ENCODE data around the gene VSTM2L.
A peak's percentile ranks its signal among the peaks of the same experiment; 100 is the strongest.

VSTM2L gene, protein sequence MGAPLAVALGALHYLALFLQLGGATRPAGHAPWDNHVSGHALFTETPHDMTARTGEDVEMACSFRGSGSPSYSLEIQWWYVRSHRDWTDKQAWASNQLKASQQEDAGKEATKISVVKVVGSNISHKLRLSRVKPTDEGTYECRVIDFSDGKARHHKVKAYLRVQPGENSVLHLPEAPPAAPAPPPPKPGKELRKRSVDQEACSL

GRCh38 chr20:37902504-37903313 lies at the start of gene VSTM2L:
VSTM2L (plus strand) TSS chr20:37903127; CDS start chr20:37903351, 224 bp downstream.
- no peak for DNase-seq (ENCODE audit: extremely low read depth in 1 of 2, low read depth in 1 of 2)

- DNase-seq (ENCODE audit: extremely low read depth in 1 of 2, low read depth in 1 of 2): no peak
These were observed 49.0 kb upstream of the VSTM2L start for GRCh38 chr20:37853823-37854375.

DNA sequence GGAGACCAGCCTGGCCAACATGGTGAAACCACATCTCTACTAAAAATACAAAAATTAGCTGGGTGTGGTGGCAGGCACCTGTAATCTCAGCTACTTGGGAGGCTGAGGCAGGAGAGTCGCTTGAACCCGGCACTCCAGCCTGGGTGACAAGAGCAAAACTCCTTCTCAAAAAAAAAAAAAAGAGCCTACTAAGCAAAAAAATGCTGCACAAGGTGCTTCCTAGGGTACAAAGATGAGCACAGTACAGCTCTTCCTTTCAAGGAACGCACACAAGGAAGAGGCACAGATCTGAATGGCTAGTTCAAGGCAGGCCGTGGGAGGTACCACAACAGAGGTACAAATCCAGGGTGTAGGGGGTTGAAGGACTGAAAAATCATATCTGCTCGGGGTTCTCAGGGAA lies 46.9 kb upstream of the VSTM2L start:
- DNase-seq (ENCODE audit: extremely low read depth in 1 of 2, low read depth in 1 of 2): peak in 1 of 2 donors; percentile 1

DNA sequence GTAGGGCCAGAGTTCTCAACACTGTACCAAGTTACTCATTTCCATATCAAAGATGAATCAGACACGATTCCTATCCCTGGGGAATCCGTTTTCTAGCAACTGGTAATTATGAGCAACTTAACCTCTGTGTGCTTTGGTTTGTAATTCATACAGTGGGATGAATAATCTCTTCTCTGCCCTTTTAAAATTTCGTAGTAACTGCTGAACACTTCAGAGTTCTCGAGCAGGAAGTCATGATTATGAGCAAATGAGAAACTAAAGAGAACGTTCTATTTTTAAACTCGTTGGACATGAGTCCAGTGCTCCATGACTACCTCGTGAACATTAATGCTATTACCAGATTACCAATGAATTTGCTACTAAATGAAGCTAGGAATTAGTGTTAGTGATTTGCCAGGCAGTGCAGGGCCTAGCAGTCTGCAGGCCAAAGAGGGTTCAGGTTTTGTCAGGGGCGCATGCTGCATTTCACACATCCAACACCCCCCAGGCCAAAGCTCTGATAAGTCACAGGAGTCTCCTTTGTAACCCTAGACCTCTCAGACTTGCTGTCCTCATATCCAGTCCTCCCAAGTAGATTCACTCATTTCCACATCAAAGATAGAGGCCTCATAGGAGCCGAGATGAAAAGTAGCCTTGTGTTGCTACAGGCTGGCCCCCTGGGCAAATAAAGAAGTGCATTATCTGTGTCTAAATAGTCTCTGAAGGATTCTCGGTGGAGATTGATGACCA lies 45.8 kb upstream of the VSTM2L start:
- no peak for DNase-seq (ENCODE audit: extremely low read depth in 1 of 2, low read depth in 1 of 2)

DNA sequence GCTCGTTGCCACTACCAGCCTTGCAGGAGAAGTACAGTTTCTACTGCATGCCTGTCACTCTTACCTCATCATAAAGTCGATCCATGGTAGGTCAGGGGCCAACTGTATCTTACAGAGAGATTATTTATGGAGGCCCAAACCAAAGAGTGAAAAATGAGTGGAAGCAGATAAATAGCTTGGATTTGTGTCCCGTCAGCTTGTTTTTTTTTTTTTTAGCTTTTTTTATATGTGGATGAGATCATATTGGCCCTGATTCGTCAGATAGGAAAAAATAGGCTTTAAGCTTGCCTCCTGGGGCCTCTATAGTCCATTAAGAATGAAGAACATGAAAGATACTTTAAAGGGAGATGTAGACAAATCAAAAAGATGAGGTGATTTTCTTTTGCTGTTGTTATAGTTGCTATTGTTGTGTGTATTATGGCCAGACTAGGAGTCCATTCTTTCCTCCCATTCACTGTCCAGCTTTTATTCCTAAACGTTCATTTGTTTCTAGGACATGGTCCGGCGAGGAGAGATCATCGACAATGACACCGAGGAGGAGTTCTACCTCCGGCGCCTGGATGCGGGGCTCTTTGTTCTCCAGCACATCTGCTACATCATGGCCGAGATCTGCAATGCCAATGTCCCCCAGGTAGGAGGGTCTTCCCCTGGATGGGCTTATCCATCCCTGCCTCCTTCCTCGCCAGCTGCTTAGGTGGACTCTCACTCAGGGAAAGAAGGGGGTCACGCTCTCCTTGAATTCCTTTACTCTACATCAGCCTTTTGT lies 43.3 kb upstream of the VSTM2L start:
- DNase-seq (ENCODE audit: extremely low read depth in 1 of 2, low read depth in 1 of 2): no peak

DNA sequence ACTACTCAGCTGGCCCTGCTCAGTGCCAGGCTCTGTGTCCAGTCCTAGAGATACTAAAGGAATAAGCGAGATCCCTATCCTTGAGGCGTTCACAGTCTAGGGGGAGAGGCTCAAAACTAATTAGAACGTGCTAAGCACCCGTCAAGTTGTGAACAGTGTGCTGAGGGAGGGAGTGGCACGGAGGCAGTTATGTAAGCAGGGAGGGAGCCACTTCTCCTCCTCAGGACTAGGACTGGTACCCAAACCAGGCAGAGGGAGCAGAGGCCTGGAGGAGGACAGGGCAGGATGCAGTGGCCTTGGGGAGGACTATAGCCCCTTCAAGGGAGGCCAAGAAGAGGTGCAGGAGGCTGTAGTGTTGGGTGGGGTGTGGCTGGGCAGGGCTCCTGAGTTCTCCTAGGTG lies 39.6 kb upstream of the VSTM2L start:
- no peak for DNase-seq (ENCODE audit: extremely low read depth in 1 of 2, low read depth in 1 of 2)

DNA sequence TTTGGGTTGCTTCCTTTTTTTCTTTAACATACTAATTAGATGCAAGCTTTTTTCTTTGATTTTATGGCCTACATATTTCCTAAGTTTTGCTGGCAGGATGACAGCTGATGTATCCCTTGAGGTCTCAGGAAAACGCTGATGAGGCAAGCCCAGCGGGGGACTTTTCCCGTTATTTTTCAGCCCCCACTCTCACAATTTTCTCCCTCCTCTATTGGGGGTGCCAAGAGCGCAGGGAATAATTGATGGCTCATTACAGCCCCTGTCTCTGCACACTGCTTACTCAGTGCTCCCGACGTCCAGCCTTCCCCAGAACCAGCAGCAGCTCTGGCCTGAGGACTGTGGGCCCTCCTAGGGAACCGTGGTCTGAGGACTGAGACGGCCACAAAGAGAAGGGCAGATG lies 38.6 kb upstream of the VSTM2L start:
- no peak for DNase-seq (ENCODE audit: extremely low read depth in 1 of 2, low read depth in 1 of 2)

DNA sequence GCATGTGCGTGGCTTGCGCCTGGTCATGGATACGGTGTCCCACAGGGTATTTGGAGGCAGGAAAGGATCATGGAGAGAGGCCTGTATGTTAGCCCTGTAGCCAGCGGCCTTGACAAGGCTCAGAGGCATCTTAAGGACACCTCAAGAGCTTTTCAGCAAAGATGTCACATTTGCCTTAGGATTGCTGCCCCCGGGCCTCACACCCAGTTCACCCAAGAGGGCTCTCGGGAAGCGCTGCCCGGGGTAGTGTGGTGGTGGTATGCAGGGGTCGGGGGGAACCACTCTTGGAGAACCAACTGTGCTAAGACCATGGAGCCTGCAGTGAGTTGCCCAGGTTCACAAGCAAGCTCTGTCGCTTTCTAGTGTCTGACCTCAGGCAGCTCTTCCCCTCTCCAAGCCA lies 36.9 kb upstream of the VSTM2L start:
- no peak for DNase-seq (ENCODE audit: extremely low read depth in 1 of 2, low read depth in 1 of 2)

- no peak for DNase-seq (ENCODE audit: extremely low read depth in 1 of 2, low read depth in 1 of 2)
These were observed 35.4 kb upstream of the VSTM2L start for GRCh38 chr20:37867289-37868195.

DNA sequence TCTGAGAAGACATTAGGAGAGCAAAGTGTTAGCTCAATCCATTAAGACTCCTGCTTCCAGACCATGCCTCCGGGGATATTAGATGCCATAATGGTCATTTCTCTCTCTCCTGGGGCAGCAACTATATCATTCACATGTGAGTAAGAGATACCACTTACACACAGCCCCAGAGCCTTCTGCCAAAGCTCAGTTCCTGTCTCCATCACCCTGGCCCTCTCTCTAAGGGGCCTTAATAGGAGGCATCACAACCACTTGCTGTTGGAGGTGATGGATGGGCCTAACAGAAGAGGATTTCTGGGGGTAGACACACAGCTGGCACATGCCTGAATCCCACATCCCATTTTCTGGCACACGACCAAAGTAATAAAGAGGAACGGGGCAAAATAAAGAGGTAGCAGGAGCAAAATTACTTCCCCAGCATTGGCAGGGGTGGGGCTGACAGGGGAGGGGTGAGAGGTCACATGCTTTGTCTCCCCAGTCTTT lies 34.0 kb upstream of the VSTM2L start:
- DNase-seq (ENCODE audit: extremely low read depth in 1 of 2, low read depth in 1 of 2): no peak

DNA sequence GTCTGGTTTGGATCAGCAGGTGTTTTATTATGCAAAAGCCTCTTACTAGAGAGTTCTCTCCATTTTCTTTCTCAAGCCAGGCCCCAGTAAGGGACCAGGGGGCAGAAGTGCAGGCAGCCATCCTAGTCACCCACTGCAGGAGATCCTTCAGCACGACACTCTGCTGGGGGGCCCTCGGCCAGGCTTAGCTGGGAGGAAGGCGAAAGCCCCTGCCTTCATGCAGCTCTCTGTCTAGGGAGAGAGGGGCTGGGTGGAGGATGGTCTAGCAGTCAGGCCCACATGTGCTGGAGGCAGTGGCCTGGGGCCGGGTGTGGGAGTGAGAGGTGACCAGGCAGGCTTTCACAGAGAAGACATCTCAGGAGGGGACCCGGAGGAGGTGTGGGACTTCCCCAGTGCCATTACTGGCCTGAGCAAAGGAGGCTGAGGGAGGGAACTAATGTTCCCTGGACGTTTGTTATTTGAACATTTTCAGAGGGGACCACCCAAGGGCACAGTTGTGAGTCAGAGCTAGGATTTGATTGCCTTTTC lies 33.5 kb upstream of the VSTM2L start:
- no peak for DNase-seq (ENCODE audit: extremely low read depth in 1 of 2, low read depth in 1 of 2)

GRCh38 chr20:37870294-37870693 lies 32.6 kb upstream of the VSTM2L start:
- no peak for DNase-seq (ENCODE audit: extremely low read depth in 1 of 2, low read depth in 1 of 2)

DNA sequence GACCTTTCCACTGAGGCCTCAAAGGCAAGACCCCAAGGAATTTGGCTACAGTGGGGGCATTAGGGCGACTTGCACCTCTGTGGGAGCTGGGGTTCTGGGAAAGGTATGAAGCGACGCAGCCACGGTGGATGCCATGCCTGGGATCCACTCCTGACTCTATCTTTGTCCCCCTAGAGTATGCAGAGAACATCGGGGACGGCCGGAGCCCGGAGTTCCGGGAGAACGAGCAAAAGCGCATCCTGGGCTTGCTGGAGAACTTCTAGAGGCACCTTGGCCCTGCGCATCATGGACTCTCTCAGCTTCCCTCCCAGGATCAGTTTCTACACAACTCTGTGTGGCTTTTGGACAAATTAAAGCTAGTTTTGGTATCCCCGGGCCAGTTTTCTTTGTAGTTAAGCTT lies 31.2 kb upstream of the VSTM2L start:
- DNase-seq (ENCODE audit: extremely low read depth in 1 of 2, low read depth in 1 of 2): no peak

DNA sequence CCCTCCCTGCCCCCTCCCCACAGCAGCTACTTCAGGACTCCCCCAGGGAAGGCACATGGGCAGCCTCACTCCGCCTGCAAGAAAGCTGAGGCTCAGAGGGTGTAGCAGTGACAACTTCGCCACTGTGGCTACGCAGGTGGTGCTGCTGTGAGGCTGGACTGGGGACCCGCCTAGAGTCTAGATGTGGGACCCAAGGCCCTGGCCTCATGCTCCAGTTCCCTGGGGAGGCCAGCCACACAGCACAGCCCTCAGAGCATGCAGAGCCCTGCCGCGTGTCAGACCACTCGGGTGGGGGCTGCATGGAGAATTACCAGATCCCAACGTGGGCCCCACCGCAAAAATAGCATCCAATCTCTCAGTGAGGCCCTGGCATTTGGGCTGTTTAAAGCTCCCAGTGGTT lies 30.8 kb upstream of the VSTM2L start:
- DNase-seq (ENCODE audit: extremely low read depth in 1 of 2, low read depth in 1 of 2): no peak

DNA sequence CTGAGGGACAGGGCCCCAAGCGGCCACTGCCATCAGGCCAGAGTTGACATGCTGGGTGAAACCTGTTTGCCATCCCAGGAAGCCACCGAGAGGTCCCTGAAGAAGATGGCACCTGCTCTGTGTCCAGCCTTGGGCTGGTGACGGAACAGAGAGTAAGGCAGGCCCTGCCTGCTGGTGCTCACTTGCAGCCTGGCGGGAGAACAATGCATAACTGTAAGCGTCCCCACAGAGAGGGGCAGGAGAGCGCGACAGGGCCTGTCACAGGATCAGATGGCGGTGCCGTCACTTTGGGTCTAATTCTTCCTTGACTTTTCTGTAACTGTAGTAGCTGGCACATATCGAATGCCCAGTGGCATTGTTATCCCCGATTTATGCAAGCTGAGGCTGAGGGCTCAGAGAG lies 29.0 kb upstream of the VSTM2L start:
- no peak for DNase-seq (ENCODE audit: extremely low read depth in 1 of 2, low read depth in 1 of 2)

- no peak for DNase-seq (ENCODE audit: extremely low read depth in 1 of 2, low read depth in 1 of 2)
These were observed 27.3 kb upstream of the VSTM2L start for GRCh38 chr20:37875460-37876175.

DNA sequence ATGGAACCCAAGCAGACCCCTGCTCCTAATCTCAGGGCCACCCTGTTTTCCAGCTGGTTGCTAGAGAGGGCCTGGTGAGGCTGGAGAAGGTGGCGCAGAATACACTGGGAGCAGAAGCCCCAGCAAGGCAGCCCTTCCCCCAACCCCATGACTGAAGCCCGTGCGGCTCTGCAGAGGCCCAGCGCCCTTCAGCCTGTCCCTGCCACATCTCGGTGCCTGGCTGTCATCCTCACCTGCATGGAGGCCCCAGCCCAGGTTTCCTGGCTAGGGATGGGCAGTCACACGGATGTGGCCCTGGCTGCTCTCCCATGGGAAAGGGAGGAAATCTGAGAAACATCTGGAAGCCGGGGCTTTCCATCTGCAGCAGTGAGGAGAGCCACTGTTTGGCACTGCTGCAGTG lies 26.1 kb upstream of the VSTM2L start:
- no peak for DNase-seq (ENCODE audit: extremely low read depth in 1 of 2, low read depth in 1 of 2)

- no peak for DNase-seq (ENCODE audit: extremely low read depth in 1 of 2, low read depth in 1 of 2)
These were observed 24.8 kb upstream of the VSTM2L start for GRCh38 chr20:37877832-37878772.
